GM21515 (cell line): ENCODE measurements around the gene C3orf18.

Experiments
- ATAC-seq: cut with Tn5 transposase; IDR thresholded peaks from one replicate; pipeline ENCODE4 v1.9.1; 2021; ENCODE audit not compliant: unreplicated experiment

The C3orf18 gene

DNA sequence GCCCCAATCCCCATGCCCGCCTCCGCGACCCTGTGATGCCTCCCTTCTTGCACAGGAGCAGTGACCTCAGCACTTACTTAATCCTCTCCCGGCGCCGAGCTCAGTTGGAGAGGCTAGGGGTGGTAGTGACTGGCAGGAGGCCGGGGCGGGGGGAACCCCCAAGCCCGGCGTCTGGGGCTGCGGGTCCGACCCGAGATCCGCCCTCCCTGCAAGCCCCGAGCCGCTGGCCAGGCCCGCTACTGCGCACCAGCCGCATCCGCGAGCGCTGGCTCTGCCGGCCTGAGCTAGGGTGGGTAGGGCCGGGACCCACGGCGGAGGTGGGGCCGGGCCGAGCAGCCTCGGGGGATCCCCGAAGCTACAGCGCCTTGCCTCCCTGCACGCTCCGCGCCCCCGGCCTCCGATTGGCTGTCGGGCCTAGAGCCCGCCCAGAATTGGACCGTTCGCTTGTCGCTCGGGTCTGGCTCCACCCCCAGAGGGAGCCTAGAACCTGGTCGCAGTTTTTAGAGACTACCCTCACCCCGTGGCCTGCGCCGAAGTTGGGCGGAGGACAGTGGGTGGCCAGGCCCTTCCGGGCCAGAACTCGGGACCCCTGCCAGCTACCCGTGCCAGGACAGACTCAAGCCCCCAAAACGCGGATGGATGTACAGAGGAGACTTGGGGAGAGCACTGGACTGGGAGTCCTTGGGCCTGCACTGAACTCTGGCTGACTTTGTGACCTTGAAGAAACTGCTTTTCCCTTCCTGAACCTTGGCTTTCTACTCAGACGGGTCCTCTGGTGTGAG is at the start of gene C3orf18:
Gene C3orf18, minus strand, starts transcription at position 362 of the 782 bp plus-strand sequence. CDS start 2,048 bp downstream, outside the sequence.
- peak; percentile 75 for ATAC-seq

GRCh38 chr3:50616770-50617095 is 49.2 kb upstream of the C3orf18 start:
- ATAC-seq = peak; percentile 73

DNA sequence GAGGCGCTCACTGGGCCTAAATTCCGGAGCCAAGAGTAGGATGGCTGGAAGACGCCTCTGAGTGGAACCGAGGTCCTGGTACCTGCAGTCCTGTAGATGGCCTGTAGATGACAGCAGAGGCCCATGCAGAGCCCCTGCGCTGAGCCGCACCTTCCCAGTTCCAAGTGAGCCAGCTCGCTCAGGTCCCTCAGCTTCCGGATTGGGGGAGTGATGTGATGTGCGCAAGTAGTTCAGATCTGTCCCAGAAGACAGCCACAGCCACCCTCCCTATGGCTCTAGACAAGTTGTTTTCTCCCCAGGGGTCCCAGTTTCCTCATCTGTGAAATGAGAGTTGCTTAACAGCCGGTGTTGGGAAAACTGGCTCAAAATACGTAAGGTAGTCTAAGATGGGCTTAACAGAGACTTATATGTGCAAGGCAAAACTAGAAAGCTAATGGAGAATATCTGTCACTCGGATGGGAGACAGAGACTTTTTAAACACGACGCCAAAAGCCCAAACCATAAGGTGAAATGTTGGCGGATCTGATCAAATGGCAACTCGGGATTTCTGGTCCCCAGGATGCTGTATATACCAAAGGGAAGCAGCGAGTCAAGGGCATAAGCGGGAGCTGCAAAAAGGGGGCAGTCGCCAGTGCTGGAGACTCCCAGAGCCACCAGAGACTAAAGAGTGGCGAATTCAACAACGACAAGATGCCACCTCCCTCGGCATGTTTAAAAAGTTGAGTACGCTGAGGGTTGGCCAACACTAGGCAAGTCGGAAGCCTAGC is 48.6 kb upstream of the C3orf18 start:
- peak; percentile 35 for ATAC-seq

- no peak for ATAC-seq
Measured at GRCh38 chr3:50615190-50615589, 47.6 kb upstream of the C3orf18 start.

DNA sequence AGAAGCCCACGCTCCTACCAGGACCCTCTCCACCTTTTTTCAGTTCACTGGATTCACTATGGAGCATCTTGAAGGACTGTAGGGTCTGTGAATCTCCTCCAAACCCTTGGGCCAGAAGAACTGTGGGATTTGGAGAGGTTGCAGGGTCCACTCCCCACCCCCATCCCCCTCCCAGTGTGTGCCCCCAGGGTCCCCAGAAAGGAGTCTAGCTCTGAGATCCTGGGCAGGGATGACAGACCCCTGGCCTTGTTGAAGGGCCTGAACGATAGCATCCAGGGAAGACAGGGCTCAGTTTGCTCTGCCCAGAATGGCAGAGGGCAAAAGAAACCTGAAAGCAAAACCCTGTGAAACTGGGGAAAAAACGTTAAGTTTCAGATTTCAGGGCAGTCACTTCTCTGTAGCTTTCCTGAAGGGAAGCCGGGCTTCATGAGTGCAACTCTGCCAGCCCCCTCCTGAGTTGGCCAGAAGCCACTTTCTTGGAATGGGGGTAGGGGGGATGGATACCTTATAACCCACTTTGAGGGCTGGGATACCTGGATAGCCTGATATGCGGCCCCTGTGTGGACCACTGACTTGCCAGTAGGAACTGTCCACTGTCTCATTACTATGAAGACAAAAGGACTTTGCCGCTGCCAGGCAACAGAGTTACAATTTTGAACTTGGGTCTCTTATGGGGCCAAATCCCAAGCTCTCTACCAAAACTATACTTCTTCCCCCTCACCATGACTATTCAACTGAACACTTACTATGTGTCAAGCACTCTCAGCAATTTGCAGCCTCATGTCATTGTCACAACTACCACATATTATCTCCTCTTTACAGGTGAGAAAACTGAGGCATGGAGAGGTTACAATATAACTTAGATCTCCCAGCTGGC is 45.7 kb upstream of the C3orf18 start:
- ATAC-seq = no peak

DNA sequence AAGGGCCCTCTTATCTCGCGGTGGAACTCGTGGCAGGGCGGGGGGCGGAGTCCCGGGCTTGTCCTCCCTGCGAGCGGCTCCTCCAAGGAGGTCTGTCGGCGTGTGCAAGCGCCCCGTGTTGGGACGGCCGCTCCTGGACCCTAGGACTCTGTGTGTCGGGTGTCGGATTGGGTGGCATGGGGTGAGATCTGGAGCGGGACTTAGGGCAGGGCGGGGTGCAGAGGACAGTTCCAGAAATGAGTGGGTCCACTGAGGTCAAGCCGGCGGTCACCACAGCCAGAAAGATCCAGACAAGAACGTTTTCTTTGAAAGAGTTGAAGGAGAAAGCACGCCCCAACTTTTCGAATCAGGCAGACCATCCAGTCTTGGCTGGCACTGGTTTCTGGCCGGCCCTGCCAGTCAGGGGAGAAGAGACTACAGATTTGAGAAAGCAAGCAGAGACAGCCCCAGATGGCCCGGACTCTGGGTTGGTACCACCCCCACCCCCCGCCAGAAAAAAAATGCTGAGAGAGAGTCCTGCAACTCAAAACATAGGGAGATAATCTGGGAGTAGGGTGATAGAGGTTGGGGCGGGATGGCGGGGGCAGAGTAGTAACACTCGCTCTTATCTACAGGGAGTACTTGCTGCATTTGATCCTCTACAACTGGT is 44.8 kb upstream of the C3orf18 start:
- ATAC-seq = peak; percentile 6

- peak; percentile 67 for ATAC-seq
Measured at GRCh38 chr3:50611464-50612233, 44.1 kb upstream of the C3orf18 start, which contains the start of gene CISH. Gene CISH (minus strand): TSS chr3:50611774. CDS start chr3:50611650, 124 bp downstream.

DNA sequence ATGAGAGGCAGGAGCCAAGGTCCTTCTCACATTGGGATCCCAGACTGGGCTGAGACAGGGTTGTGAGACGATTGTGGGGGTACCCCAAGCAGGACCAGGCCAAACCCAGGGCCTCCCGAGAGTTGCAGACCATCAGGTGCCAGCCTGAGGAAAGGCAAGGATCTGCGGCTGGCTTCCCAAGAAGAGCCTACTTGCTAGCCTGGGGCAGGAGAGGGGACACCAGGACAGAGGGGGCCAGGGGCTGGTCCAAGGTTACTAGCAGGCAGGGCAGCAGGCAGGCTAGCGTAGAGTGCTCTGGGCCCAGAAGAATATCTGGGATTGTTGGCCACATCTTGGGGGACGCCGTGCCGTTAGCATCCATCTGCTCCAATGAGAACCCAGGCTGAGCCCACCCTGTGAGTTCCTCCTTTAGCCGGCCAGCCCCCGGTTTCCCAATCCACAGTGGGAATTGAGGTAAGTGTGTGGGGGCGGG is 43.5 kb upstream of the C3orf18 start:
- ATAC-seq = no peak

GRCh38 chr3:50610181-50610971 is 42.8 kb upstream of the C3orf18 start:
- no peak for ATAC-seq

DNA sequence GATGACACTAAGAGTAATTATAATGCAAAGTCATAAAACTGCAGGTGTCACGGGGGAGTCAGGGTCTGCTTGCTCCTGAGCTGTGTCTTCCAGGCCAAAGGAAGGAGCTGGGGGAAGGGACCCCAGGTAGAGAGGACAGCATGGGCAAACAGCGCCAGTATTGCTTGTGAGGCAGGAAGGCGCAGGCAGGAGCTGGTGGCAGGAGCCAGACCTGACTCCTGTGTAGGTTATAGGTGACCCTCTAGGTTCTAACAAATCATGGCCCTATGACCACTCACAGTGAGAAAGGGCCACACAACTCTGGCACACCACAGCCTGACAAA is 42.2 kb upstream of the C3orf18 start:
- no peak for ATAC-seq

DNA sequence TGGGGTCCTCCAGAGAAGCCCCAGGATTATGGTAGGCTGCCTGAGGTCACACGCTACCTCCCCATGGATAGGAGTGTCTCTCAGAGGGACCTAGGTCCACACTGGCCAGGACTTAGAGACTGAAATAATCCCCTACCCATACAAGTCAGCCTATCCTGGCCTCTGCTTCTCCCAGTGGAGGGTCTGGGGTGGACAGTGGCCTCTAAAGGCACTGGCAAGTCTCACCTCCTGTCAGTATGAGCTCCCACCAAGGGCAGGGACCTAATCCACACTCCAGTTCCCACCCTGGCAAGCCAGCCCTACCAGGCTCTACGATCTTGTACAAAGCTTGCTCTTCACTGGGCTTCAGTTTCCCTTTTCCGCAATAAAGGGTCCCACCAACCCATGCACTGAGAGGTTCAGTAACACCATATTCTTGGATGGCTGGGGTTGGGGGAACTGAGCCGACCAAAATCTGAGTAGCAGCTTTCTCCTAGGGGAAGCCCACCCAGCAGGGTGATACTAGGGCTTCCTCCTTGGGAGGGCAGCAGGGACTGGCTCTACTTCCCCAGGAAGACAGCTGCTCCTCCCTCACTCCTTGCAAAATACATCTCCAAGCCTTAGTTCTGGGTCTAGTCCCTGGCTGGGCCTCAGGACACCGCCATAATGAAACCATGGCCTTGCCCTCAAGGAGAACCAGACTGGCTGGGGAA is 41.7 kb upstream of the C3orf18 start:
- no peak for ATAC-seq

DNA sequence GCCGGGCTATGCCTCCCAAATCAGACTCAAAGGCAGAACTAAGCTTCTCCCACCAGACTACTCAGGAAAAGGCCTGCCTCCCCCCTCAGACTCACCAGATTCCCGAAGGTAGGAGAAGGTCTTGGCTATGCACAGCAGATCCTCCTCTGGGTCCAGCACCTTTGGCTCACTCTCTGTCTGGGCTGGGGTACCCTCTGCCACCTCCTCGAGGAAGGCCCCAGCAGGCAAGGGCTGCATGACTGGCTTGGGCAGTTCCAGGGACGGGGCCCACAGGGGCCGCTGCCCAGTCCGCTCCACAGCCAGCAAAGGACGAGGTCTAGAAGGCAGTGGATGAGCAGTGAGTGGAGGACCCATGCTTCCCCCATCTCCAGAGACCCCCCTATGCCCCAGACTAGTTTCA is 40.7 kb upstream of the C3orf18 start:
- no peak for ATAC-seq

DNA sequence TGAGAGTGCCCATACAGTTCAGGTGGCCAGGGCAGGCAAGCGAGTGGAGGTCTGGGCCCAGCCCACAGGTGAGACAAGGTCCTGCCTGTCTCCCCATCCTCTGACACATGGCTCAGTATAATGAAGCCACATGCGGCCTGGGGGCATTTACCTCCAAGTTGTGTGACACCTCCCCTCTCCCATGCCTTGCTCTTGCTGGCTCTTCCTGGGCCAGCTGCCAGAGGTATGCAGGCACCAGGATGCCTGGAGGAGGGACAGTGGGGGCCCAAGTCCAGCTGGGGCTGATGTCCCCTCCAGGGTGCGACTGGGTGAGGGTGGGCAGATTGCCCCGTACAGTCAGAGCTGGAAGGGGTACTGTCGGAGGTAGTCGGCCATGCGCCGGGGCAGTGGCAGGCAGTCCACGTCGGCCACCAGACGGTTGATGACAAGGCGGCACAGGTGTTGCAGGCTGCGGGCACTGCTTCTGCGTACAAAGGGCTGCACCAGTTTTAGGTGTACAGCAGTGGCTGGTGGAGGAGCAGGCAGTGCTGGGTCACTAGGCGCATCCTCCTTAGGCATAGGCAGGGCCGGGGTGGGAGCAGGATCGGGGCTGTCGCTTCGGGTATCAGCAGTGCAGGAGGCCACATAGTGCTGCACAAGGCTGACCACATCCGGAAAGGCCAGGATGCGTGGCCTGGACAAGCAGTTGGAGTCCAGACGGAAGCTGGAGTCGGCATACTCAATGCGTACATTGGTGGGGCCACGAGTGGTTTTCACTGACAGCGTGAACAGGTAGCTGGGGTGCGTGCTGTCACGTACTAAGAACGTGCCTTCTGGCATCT is 39.9 kb upstream of the C3orf18 start:
- no peak for ATAC-seq

- no peak for ATAC-seq
Measured at GRCh38 chr3:50606596-50606995, 39.0 kb upstream of the C3orf18 start.

- no peak for ATAC-seq
Measured at GRCh38 chr3:50605901-50606326, 38.4 kb upstream of the C3orf18 start.

DNA sequence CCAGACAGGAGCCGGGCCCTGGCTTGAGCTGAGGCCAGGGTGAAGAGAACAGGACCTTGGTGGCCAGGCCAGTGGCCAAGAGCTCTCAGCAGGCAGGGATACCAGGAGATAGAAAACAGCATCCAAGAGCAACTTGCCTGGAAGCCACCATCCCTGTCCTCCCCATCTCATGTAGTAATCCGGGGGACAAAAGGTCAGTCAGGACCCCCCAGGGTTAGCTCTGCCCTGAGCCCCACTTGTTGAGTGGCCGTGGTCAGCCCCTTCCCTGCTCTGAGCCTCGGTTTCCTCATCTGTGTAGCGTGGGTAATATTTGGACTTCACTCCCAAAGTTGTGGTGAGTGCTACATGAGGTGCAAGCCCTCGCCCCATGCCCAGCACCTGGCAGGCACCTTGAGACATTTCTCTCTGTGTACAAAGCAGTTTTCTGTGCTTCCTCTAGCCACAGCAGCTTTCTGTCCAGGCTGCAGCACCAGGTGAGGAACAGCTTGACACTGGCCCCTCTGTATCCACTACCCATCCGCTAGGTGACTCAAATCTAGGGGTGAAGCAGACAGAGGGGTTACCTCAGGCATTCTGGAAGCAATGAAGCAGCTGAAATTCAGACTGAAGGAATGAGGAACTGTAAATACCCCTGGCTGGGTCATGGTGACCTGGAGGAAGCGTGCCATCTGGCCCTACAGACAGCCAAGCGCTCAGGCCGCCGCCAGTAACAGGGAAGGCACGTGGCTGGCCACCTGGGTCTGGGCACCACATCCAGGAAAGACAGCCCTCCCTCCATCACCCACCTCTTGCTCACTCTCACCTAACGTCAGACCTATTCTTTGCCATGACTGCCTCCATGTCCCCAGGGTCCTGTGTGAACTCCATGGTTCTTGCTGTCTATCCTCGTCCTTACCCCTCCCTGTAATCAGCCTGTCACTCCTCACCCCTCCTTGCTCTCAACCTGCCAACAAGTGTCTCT is 37.4 kb upstream of the C3orf18 start:
- ATAC-seq = no peak
